Pons (tissue), 1 donor: Measurements from ENCODE around the gene NKX1-2.

Source experiments
- DNase-seq: peaks from one replicate; pipeline ENCODE4 v3.0.0-alpha.2; 2016; ENCODE audit warnings: low spot score

The NKX1-2 gene

DNA sequence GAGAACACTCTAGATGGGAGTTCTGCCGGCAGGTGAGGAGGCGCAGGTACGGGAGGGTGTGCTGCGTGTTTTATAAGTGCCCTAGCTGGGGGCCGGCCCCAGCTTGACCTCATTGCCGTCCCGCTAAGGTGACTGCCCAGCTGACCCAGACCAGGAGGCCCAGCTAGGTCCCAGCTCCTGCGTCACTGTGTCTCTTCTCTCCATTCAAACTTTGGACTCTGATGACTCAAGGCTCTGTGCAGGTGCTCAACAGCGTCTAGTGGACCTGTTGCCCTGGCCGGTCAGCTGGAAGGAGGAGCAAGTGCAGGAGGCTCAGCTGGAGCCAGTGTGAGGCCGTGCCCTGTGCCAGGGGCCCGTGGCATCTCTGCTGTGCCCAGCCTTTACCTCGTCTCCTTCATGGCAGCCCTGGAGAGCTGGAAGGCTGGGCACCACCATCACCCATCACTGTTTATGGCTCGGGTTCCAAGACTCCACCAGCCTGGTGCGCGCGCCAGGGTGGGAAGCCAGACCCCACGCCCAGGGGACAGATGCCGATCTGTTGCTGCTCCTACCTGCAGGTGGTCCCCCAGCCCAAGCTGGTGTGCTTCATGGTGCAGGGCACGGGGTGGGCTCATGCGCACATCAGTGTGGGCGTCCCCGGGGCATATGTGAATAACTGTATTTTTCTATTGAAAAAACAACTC lies 26.3 kb upstream of the NKX1-2 start:
- no peak for DNase-seq

DNA sequence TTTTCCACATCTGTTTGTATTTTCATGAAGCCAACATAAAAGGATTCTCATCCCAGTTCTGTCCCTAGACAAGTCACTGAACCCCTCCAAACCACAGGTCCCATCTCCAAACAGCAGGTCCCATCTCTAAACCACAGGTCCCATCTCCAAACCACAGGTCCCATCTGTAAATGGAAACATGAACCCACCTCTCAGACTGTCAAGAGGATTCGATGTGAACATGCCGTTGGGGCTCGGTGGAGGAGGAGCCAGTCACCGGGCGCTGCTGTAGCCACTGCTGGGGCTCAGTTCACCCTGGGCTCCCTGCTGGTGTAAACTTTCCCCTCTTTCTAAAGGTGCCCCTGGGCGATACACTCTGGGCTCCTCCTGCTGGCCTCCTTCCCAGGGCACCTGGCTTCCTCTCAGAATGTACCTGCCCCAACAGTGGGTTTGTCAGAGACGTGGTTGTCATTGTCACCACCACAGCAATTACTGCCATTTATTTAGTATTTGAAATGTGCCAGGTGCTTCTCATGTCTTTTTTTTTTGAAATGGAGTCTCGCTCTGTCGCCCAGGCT lies 24.8 kb upstream of the NKX1-2 start:
- no peak for DNase-seq

DNA sequence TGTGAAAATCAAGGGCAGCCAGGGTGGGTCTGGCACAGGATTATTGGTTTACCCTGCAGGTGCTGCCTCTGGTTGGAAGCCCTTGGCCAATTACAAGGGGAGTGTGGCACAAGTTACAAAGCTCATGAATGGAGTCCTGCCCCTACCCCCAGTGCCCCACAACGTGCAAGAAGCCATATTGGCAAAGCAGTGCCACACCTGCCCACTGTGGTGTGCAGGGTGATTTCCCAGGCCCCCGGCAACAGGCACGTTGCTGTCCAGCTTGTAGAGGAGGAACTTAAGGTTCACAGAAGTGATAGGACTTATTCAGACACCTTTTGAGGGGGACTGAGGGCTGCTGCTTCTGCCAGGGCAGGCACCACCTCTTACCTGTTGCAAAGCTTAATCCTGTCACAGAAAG lies 23.2 kb upstream of the NKX1-2 start:
- DNase-seq, result no peak

DNA sequence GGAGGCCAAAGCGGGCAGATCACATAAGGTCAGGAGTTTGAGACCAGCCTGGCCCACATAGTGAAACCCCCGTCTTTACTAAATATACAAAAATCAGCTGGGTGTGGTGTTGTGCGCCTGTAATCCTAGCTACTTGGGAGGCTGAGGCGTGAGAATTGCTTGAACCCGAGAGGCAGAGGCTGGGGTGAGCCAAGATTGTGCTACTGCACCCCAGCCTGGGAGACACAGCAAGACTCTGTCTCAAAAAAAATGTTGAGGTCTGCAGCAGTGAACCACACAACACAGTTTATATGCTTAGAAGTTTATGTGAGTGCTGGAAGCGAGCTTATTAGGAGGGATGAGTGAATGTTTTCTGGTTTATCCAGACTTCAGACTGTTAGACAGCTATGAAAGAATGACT lies 22.2 kb upstream of the NKX1-2 start:
- no peak for DNase-seq

DNA sequence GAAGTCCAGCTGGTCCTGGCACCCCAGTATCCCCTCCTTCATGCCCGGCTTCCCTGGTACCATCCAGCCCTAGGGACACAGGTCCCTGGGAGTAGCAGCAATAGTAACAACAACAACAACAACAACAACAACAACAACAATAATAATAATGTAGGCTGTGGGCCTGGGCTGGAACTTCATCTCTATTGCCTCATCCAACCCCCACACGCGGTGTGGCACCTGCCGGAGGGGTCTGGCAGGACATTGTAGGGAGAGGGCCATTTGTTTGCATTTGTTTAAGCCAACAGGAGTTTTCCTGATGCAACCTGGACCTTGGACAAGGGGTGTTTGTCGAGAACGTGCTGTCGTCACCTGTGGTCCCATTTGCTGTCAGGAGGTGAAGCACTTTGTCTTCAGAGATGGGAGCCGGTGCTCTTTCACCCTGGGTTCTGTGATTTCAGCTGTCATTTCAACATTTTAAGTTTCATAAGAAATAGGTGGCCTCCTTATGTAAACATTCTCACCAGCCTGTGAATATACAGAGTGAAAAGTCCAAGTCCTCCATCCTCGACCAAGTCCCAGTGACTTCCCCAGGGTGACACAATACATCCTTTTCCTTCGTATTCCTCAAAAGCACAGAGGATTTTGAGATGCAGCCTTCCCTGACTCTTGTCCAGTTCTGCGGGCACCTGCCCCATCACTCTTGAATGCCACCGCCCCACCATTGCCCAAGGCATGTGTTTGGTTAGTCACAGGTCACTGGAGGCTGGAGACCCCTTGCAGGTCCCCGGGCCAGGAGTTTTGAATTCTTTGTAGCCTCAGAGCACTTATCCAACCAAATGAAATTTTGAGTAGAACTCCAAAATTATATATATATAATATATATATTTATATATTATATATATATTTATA lies 21.0 kb upstream of the NKX1-2 start:
- DNase-seq, result no peak

DNA sequence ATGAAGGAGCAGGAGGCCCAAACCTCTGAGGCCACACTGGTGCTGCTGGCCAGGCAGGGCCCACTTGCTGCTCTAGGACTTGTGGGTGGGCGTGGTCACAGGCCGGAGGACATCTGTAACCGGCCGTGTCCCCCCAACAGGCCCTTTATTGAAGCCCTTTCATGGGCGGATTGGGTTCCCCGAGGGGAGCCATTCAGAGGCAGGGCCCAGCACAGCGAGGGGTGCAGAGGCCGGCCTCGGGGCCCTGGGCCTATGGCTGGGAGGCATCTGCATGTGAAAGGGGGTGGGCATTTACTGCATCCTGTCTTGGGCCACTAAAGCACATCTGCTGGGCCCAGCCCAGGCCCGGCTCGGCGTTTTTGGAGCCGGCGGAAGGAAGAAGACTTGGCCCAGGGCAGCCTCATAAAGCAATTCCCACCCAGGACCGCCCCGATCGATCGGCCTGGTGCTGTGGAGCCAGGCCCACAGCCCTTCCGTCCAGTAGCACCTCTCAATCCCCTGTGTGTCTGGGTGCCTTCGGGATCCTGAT lies 20.2 kb upstream of the NKX1-2 start:
- no peak for DNase-seq

DNA sequence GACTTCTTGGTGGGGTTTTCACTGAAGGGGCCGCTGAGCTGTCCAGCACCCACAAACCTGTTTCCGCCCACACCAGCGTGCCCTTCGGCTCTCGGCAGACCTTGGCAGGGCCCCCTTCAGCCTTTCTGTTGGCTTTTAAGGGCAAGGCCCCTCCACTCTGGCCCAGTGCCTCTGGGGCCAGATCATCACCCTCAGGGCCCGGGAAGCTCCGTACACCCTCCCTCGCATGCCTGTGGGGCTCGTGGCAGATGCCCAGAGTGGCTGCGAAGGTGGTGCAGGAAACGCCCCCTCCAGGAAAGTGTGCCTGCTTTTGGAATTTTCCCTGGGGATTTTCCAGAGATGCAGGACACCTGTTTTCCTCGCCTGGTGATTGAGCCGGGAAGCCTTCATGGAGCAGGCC lies 18.8 kb upstream of the NKX1-2 start:
- no peak for DNase-seq

DNA sequence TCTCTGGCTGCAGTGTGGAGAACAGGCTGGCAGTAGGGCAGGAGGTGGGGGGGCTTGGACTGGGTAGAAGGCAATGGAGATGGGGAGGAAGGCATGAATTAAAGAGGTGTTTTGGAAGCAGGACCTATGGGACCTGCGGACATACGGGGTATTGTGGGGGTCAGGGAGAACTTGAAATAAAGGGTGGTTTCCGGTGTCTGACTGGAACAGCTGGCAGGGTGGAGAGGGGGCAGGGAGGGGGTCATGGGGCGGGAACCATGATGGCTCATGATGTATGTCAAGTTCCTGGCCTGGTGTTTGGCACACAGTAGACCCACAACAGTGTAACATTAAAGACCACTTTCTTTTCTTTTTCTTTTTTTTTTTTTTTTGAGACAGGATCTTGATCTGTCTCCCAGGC lies 17.3 kb upstream of the NKX1-2 start:
- DNase-seq, result no peak

DNA sequence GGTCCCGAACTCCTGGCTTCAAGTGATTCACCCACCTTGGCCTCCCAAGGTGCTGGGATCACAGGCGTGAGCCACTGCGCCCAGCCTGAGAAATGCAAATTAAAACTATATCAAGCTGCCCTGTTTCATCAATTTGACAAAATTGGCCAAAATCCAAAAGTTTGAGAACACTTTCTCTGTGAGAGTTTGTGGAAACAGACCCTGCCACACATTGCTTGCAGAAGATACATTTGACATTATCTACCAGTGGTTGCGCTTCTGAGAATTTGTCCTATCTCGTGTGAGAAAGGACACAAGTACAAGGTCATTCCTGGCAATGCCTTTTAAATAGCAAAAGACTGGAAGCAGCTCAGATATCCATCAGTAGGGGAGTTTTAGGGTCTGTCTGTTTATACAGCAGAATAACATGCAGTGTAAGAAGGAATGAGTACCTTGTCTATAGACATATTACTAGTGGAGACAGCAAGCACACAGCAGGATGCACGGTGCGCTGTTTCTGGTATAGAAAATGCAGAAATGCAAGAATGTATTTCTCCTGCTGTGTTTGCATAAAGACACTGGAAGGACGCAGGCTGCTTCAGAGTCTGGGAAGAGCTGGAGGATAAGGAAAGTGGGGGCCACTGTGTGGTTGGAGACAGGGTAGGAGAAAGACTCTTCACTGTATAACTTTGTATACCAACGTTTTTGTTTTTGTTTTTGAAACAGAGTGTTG lies 16.1 kb upstream of the NKX1-2 start:
- DNase-seq, result no peak

DNA sequence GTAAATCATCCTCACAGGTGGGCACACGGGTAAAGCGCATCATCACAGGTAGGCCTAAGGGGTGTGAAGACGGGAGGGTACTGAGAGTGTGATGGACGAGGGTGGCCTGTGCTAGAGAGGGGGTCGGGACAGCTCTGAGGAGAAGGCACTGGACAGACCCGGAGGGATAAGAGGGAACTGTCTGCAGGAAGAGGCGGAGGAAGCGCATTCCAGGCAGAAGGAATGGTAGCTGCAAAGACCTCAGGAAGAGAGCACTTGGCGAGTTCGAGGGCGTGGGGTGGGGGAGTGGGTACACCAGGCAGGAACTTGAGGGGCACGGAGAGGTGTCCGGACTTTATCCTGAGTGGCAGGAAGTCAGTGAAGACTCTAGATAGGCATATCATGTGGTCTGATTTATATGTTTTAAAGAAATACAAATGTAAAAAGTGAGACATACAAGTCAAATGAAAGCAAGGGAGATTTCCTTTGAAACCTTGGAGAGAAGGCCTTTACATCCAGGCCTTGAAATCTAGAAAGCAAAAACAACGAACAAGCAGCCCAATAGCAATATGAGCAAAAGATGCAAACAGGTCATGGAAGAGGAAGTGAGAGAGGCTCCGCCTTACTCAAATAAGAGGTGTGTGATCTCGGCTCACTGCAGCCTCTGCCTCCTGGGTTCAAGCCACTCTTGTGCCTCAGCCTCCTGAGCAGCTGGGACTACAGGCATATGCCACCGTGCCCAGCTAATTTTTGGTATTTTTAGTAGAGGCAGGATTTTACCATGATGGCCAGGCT lies 15.4 kb upstream of the NKX1-2 start:
- no peak for DNase-seq

DNA sequence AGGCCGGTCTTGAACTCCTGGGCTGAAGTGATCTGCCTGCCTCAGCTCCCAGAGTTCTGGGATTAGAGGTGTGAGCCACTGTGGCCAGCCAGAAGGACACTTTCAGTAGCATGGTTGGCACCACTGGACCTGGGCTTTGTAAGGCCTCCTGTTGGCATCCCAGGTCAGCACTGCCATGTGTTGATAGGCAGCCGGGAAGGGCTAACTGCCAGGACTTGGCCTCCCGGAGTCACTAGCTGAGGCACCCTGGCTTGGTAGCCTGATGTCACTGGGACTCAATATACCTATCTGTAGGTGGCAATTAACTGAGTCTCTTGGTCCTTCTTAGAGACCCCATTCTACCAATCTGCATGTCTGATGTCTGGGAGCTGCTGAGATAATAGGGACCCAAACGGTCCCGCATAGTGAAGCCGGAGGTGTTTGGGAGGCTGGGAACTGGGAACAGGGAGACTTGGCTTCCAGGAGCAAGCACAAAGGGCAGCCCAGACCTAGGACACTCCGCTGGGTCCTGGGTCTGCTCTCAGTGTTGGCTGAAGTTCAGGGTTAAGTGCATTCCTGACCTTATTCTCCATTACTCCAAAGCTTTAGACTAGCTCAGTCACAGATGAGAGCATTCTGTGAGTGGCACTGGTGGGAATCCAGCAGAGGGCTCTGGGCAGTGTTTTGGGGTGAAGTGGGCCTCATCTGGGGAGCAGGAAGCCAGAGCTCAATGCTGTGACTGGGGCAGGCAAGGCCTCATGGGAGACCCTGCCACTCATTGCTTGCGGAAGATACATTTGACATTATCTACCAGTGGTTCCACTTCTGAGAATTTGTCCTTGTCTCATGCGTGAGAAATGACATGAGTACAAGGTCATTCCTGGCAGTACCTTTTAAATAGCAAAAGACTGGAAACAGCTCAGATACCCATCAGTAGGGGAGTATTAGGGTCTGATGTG lies 14.5 kb upstream of the NKX1-2 start:
- no peak for DNase-seq

DNA sequence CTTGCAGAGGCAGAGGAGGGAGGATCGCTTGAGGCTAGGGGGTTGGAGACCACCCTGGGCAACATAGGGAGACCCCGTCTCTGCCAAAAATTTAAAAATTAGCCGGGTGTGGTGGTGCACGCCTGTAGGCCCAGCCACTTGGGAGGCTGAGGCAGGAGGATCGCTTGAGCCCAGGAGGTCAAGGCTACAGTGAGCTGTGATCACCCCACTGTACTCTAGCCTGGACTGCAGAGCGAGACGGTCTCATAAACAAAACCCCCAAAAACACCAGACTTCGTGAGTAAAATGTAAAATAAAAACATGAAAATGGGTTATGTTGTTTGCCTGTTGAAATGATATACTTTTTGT lies 12.5 kb upstream of the NKX1-2 start:
- DNase-seq, result no peak

DNA sequence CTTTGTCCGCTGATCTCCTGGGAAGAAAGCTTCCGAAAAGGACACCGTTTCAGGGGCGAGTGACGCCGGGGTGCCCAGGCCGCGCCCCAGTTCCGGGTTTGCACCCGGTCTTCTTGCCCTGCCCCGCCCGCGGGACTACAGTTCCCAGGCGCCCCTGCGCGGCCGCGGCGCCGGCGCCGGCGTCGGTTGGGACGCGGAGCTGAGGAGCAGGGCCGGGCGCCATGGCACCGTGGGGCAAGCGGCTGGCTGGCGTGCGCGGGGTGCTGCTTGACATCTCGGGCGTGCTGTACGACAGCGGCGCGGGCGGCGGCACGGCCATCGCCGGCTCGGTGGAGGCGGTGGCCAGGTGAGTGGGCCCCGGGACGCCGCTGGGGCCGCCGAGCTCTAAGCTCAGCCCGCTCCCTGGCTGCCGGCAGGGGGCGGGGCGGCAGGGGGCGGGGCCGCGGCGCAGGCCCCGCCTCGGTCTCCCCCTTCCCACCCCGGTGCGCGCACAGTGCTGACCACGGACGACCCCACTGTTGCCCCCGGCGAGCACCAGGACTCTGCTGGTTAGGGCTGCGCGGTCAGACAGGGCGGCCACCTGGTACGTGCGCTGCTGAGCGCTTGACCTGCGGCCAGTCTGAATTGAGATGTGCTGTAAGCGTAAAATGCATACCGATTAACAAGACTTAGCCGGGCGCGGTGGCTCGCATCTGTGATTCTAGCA lies 12.0 kb upstream of the NKX1-2 start, which contains the start of gene LHPP:
TSS of gene LHPP (plus strand) at position 182 of the 706 bp plus-strand sequence. CDS start at position 222, 40 bp downstream.
- peak; percentile 81 for DNase-seq

DNA sequence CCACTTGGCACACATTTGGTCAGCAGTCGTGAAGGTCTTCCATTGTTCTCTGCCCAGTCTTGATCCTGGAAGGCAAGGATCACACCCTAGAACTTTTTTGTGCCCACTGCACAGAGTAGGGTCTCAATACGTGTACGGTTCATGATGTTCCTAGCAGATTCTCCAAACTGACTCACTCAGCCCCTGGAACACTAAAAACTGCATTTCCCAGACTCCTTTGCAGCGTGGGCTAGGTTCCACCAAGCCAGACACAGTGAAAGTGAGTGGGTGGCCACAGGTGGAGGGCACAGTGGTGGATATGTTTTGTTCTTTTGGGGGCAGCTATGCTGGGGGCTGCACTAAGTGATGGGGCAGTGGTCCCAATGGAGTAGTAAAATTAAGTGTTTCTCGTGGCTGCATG lies 10.3 kb upstream of the NKX1-2 start:
- no peak for DNase-seq

DNA sequence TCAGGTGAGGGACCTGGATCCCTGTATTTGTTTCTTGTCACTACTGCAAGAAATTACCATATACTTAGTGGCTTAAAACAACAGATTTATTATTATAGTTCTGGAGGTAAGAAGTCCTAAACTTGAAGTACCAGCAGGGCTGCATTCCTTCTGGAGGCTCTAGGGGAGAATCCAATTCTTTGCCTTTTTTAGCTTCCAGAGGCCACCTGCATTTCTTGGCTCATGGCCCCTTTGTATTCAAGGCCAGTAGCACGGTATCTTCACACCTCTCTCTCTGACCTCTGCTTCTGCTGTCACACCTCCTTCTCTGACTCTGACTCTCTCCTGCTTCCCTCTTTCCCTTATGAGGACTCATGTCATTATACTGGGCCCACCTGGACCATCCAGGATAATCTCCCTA lies 9.6 kb upstream of the NKX1-2 start:
- DNase-seq, result no peak

DNA sequence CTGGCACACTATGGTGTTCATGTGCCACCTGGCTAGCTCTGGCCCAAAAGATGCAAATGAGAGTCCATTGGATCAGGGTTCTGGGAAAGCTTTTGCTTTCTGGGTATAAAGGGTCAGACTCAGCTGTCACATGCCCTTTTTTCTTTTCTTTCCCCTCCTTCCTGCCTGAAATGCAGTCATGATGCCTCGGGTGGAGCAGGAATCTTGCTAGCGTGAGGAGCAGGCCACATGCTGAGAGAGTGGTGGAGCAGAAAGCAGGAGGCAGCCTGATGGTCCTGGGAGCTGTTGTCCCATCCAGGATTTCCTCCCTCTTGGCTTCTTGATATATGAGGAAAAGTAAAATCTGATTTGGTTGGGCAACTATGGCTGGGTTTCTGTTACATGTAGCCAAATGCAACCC lies 9.1 kb upstream of the NKX1-2 start:
- no peak for DNase-seq

DNA sequence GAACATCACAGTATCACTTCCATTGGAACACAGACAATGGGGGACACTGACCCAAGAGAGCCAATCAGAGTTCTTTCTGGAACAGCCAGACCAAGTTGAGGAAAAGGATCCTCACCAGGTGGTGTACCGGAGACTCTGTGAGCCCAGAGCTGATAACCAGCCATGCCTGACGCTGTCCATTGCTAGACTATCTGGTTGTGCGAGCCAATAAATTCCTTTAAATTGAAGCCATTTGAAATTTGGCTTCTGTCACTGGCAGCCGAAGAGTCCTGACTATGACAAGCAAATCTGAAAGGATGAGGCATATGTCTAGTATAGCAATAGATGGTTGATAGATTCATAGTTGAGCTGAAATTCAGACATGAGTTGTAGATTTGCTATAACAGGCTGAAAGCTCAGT lies 8.6 kb upstream of the NKX1-2 start:
- DNase-seq, result no peak

DNA sequence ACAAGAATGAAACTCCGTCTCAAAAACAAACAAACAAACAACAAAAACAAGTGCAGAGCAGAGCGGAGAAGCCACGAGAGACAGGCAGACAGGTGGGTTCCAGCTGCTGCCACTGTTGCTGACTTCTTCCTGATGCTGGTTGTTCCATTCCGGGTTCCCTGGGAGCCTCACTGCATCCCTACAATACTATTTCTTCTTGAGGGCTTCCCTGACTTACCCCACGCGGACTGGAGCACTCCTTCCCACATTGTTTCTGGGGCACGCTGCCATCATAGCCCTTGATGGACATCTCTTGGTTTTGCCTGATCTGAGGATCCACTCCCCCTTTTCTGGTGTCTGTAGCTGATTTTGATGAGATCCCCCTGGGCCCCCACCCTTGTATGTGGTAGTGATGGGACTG lies 5.6 kb upstream of the NKX1-2 start:
- DNase-seq, result no peak

DNA sequence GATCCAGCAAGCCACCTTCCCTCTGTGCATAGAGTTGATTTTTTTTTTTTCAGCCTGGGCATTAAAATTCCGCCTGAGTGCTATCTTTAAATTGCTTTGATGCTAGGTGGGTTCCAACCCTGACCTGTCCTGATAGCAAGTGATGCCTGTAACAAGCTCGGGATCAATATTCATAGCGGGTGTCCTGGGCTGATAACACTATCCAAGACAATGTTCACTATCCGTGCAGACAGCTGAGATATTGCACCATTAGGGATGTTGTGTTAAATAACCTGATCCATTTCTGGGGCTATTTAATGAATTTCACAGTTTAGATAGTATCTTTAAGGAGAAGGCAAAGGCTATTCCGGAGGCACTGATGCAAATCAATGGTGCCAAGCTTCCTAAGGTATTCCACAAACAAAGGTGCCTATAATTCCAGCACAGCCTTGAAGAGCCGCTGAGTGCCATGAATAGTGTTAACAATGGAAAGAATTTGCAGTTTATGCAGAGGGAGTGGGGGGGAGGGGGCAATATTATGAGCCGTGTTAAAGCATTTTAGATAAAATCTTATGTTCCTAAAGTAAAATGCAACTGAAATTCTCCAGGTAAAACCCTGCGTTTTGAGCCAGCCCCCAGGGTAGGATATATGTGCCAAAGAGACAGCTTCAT lies 4.2 kb upstream of the NKX1-2 start:
- no peak for DNase-seq
